Stomach (tissue), 4 donors: ENCODE measurements around the gene ZBTB7B.

Experiments
- CTCF ChIP-seq, 7 experiments: fragments of 450-650 bp in 4 of 7; fragments of 200-600 bp in 3 of 7; sonication (generic) in 3 of 7; IDR thresholded peaks; one replicate each; pipeline ENCODE4 v1.5.1; 2016 to 2019; ENCODE audit warnings: antibody characterized with exemption in 7 of 7, control low read depth in 2 of 7, mild to moderate bottlenecking in 1 of 7
- EP300 ChIP-seq: sonication (generic); formaldehyde crosslinking; IDR thresholded peaks from one replicate; pipeline ENCODE4 v1.6.1; 2017; ENCODE audit warnings: antibody characterized with exemption
- POLR2A ChIP-seq, 4 donors: fragments of 450-650 bp; IDR thresholded peaks; one replicate each; pipeline ENCODE4 v1.6.1; 2016; ENCODE audit warnings: antibody characterized with exemption in 4 of 4, control low read depth in 2 of 4, mild to moderate bottlenecking in 1 of 4, moderate library complexity in 1 of 4
- POLR2AphosphoS5 ChIP-seq, 3 donors: sonication (generic); formaldehyde crosslinking; IDR thresholded peaks; one replicate each; pipeline ENCODE4 v1.6.1; 2016; ENCODE audit warnings: antibody characterized with exemption in 3 of 3

GRCh38 chr1:155040358-155041093, 37.9 kb downstream of the ZBTB7B start:
- TF ChIP-seq CTCF (IDR thresholded peaks at IDR 0.05) (no peak), POLR2A (IDR thresholded peaks at IDR 0.05) (no peak), EP300 (no peak), POLR2AphosphoS5 (IDR thresholded peaks at IDR 0.05) (no peak)
